Liver (tissue), 9 donors: Measurements from ENCODE around the gene CDK5. TPM values are rescaled to one million over a fixed set of nuclear protein-coding genes. Genes with fewer than 3 reads are reported as not detected.

ENCODE experiments used
- DNase-seq: peaks from one replicate; pipeline ENCODE4 v3.0.0-alpha.2; 2017; ENCODE audit warnings: low spot score
- H3K27ac ChIP-seq, 2 donors: one replicate each; pipeline ENCODE4 v1.7.0; 2013; ENCODE audit warnings: inconsistent platforms in 2 of 2, low read length in 2 of 2, control low read depth in 1 of 2, low read depth in 1 of 2, mild to moderate bottlenecking in 1 of 2
- H3K27me3 ChIP-seq, 4 donors: one replicate each; pipeline versions ENCODE4 v1.6.1 to v1.7.0; 2013; ENCODE audit warnings: low read length in 3 of 4, inconsistent platforms in 1 of 4, mild to moderate bottlenecking in 1 of 4, moderate library complexity in 1 of 4; ENCODE audit not compliant: control insufficient read depth in 4 of 4, insufficient read depth in 4 of 4
- H3K36me3 ChIP-seq, 4 donors: one replicate each; pipeline versions ENCODE4 v1.6.1 to v1.7.0; 2013; ENCODE audit warnings: low read length in 3 of 4, mild to moderate bottlenecking in 3 of 4, low read depth in 1 of 4, moderate library complexity in 1 of 4; ENCODE audit not compliant: control insufficient read depth in 4 of 4, insufficient read depth in 3 of 4
- H3K4me1 ChIP-seq, 4 donors: one replicate each; pipeline versions ENCODE4 v1.6.1 to v1.7.0; 2013; ENCODE audit warnings: low read length in 3 of 4, mild to moderate bottlenecking in 3 of 4, moderate library complexity in 1 of 4; ENCODE audit not compliant: control insufficient read depth in 4 of 4, insufficient read depth in 4 of 4
- H3K4me3 ChIP-seq, 3 donors: one replicate each; pipeline versions ENCODE4 v1.6.1 to v1.7.0; 2013; ENCODE audit warnings: low read length in 3 of 3, control low read depth in 1 of 3, low read depth in 1 of 3, mild to moderate bottlenecking in 1 of 3
- H3K9ac ChIP-seq, 2 donors: one replicate each; pipeline ENCODE4 v1.7.0; 2013; ENCODE audit warnings: low read length in 2 of 2, mild to moderate bottlenecking in 2 of 2, moderate library complexity in 2 of 2, control low read depth in 1 of 2, low read depth in 1 of 2
- H3K9me3 ChIP-seq, 4 donors: one replicate each; pipeline versions ENCODE4 v1.6.1 to v1.7.0; 2013; ENCODE audit warnings: low read length in 3 of 4; ENCODE audit not compliant: control insufficient read depth in 4 of 4
- CTCF ChIP-seq: fragments of 150-350 bp; IDR thresholded peaks from 2 replicates; pipeline ENCODE4 v1.5.1; 2017; ENCODE audit warnings: improper control_type of control experiment, low read depth, low read length; ENCODE audit not compliant: missing input control
- EGR1 ChIP-seq, 2 donors: IDR thresholded peaks; 2 replicates each; pipeline ENCODE4 v1.6.1; 2016 to 2018; ENCODE audit warnings: antibody characterized with exemption in 2 of 2, low read depth in 2 of 2
- FOXA1 ChIP-seq: IDR thresholded peaks from 2 replicates; pipeline ENCODE4 v1.6.1; 2016; ENCODE audit warnings: antibody characterized with exemption
- GABPA ChIP-seq, 2 donors: IDR thresholded peaks in 1 of 2; conservative IDR thresholded peaks in 1 of 2; 2 replicates each; pipeline ENCODE4 v1.6.1; 2016; ENCODE audit warnings: antibody characterized with exemption in 2 of 2, mild to moderate bottlenecking in 1 of 2, moderate library complexity in 1 of 2
- HNF4A ChIP-seq, 2 donors: conservative IDR thresholded peaks; 2 replicates each; pipeline ENCODE4 v1.6.1; 2016; ENCODE audit warnings: antibody characterized with exemption in 2 of 2, mild to moderate bottlenecking in 2 of 2
- HNF4G ChIP-seq: IDR thresholded peaks from 2 replicates; pipeline ENCODE4 v1.6.1; 2016; ENCODE audit warnings: antibody characterized with exemption
- RAD21 ChIP-seq, 2 donors: IDR thresholded peaks; 2 replicates each; pipeline ENCODE4 v1.6.1; 2016; ENCODE audit warnings: antibody characterized with exemption in 2 of 2, mild to moderate bottlenecking in 2 of 2
- RXRA ChIP-seq, 2 donors: IDR thresholded peaks; 2 replicates each; pipeline ENCODE4 v1.6.1; 2017 to 2018; ENCODE audit warnings: antibody characterized with exemption in 2 of 2, mild to moderate bottlenecking in 1 of 2
- TAF1 ChIP-seq: conservative IDR thresholded peaks from 2 replicates; pipeline ENCODE4 v1.6.1; 2016; ENCODE audit warnings: antibody characterized with exemption, mild to moderate bottlenecking
- YY1 ChIP-seq: IDR thresholded peaks from 2 replicates; pipeline ENCODE4 v1.6.1; 2016; ENCODE audit warnings: antibody characterized with exemption, mild to moderate bottlenecking
- WGBS: extraction: QIAGEN DNeasy Blood & Tissue Kit; methylation state at CpG from one replicate; pipeline ENCODE4 v1.1.7; 2013; 5-methylcytosine and 5-hydroxymethylcytosine counted together
- polyA plus RNA-seq, 2 donors: library from polyadenylated mRNA; stranded (reverse) in 1 of 2; unstranded in 1 of 2; fragments of 200-250 nt in 1 of 2; fragments of >200 nt in 1 of 2; fragmentation: Nextera tagmentation in 1 of 2; extraction: Ambion mirVana in 1 of 2; gene quantifications; one replicate each; pipeline versions ENCODE4 v1.2.1 to v1.2.3, GENCODE V29; 2013 to 2015
- total RNA-seq, 2 donors: library from RNA; depleted of rRNA; stranded (reverse); fragments of >200 nt; gene quantifications; one replicate each; pipeline ENCODE4 v1.2.3, GENCODE V29; 2014
- TF ChIP-seq, protein P1 (sequence below): IDR thresholded peaks from 2 replicates; pipeline ENCODE4 v1.6.1; 2016; ENCODE audit warnings: antibody characterized with exemption, mild to moderate bottlenecking
- donor health status: healthy.
- donor health status: healthy.
- donor health status: healthy.
- donor health status: healthy.
- donor health status: healthy.

Gene CDK5
- total and polyA plus RNA-seq, 4 donors: 4.0 to 9.0 (median 7.4) TPM

GRCh38 chr7:151080522-151081169, 22.9 kb upstream of the CDK5 start, which contains the start of gene FASTK:
TSS of gene FASTK (minus strand) at chr7:151080809. CDS start at chr7:151080766, 43 bp downstream.
- TF ChIP-seq, protein P1, sequence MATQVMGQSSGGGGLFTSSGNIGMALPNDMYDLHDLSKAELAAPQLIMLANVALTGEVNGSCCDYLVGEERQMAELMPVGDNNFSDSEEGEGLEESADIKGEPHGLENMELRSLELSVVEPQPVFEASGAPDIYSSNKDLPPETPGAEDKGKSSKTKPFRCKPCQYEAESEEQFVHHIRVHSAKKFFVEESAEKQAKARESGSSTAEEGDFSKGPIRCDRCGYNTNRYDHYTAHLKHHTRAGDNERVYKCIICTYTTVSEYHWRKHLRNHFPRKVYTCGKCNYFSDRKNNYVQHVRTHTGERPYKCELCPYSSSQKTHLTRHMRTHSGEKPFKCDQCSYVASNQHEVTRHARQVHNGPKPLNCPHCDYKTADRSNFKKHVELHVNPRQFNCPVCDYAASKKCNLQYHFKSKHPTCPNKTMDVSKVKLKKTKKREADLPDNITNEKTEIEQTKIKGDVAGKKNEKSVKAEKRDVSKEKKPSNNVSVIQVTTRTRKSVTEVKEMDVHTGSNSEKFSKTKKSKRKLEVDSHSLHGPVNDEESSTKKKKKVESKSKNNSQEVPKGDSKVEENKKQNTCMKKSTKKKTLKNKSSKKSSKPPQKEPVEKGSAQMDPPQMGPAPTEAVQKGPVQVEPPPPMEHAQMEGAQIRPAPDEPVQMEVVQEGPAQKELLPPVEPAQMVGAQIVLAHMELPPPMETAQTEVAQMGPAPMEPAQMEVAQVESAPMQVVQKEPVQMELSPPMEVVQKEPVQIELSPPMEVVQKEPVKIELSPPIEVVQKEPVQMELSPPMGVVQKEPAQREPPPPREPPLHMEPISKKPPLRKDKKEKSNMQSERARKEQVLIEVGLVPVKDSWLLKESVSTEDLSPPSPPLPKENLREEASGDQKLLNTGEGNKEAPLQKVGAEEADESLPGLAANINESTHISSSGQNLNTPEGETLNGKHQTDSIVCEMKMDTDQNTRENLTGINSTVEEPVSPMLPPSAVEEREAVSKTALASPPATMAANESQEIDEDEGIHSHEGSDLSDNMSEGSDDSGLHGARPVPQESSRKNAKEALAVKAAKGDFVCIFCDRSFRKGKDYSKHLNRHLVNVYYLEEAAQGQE: peak; percentile 23
- TF ChIP-seq TAF1: no peak
- peak in 1 of 2 donors; percentile 45 for TF ChIP-seq GABPA (IDR thresholded peaks at IDR 0.05 in 1 of 2, conservative IDR thresholded peaks at IDR 0.05 in 1 of 2)
- peak in 1 of 2 donors; percentile 25 for TF ChIP-seq RAD21 (IDR thresholded peaks at IDR 0.05)
- peak; percentile 97 for TF ChIP-seq YY1
- TF ChIP-seq CTCF: no peak
- Histone ChIP-seq H3K4me1 (peaks cover 17 to 54% (median 40%) of the 10 kb centered on the region in 4 donors), H3K27ac (peak within 1 kb of the TSS; percentile 85 to 94), H3K4me3 (peak within 1 kb of the TSS; percentile 89 to 98 (median 97)), H3K27me3 (no peaks in the 10 kb centered on the region), H3K9ac (peak within 1 kb of the TSS; percentile 41 to 92), H3K36me3 (peaks cover 3 to 15% (median 8%) of the 10 kb centered on the region in 4 donors), H3K9me3 (no peaks in the 10 kb centered on the region)
- under 1% methylated on average over 66 of the region's 66 CpGs for WGBS
- DNase-seq: peak; percentile 86

GRCh38 chr7:151080067-151080521, 22.4 kb upstream of the CDK5 start:
- Histone ChIP-seq H3K4me1 (peaks cover 17 to 48% (median 35%) of the 10 kb centered on the region in 4 donors), H3K9ac (peak overlapping the region in 1 of 2 donors; percentile 92), H3K27me3 (no peaks in the 10 kb centered on the region), H3K36me3 (peaks cover 7 to 16% (median 13%) of the 10 kb centered on the region in 4 donors), H3K27ac (peak overlapping the region; percentile 85 to 94), H3K4me3 (peak overlapping the region; percentile 89 to 98 (median 97)), H3K9me3 (no peaks in the 10 kb centered on the region)
- TF ChIP-seq FOXA1 (no peak), HNF4A (conservative IDR thresholded peaks at IDR 0.05) (no peak), TAF1 (no peak), EGR1 (IDR thresholded peaks at IDR 0.05; ENCODE audit: low read depth in 2 of 2) (no peak), HNF4G (no peak), CTCF (no peak), RXRA (IDR thresholded peaks at IDR 0.05) (peak in 1 of 2 donors; percentile 47), YY1 (no peak)
- TF ChIP-seq, protein P1: no peak
- 1% methylated on average over 31 of the region's 31 CpGs for WGBS
- DNase-seq: peak; percentile 60
